SK-N-SH (cell line): ENCODE measurements around the gene FMNL2. TPM values are rescaled to one million over a fixed set of nuclear protein-coding genes. Genes with fewer than 3 reads are reported as not detected.

ENCODE experiments used
- CTCF ChIA-PET: fragments of 300-600, 350-600 bp; formaldehyde crosslinking; extraction: SDS; loops from one replicate; lab custom pipeline; 2021; lab: Yijun Ruan, JAX
- POLR2A ChIA-PET: fragments of 350-600 bp; sonication (Branson Sonifier 250); formaldehyde crosslinking; extraction: SDS; loops from one replicate; lab custom pipeline; 2020; ENCODE audit warnings: antibody characterized with exemption, inconsistent platforms; lab: Yijun Ruan, JAX
- DNase-seq: peaks from one replicate; pipeline ENCODE4 v3.0.0; 2012
- H2AFZ ChIP-seq: fragments of 200-600 bp; sonication (generic); 2 replicates; pipeline ENCODE4 v1.8.1; 2016; ENCODE audit warnings: antibody characterized with exemption, mild to moderate bottlenecking, low read depth
- H3F3A ChIP-seq: fragments of 200-600 bp; sonication (generic); replicated peaks from 2 replicates; pipeline ENCODE3; 2016; ENCODE audit warnings: antibody characterized with exemption, mild to moderate bottlenecking; ENCODE audit not compliant: insufficient read depth
- H3K27ac ChIP-seq, 2 experiments: fragments of 200-500 bp in 1 of 2; fragments of 200-600 bp in 1 of 2; sonication (Bioruptor generic) in 1 of 2; sonication (generic), shearing (Covaris generic) in 1 of 2; 2 replicates each; pipeline versions ENCODE4 v1.5.1 to v1.6.1; 2014 to 2016; ENCODE audit warnings: low read depth in 2 of 2, inconsistent platforms in 1 of 2, low read length in 1 of 2, mild to moderate bottlenecking in 1 of 2, mixed read lengths in 1 of 2
- H3K27me3 ChIP-seq: fragments of 200-600 bp; sonication (generic), shearing (Covaris generic); 2 replicates; pipeline ENCODE4 v1.6.1; 2016; ENCODE audit warnings: mixed run types; ENCODE audit not compliant: insufficient read depth
- H3K36me3 ChIP-seq, 2 experiments: fragments of 200-500 bp in 1 of 2; fragments of 200-600 bp in 1 of 2; sonication (Bioruptor generic) in 1 of 2; sonication (generic) in 1 of 2; replicated peaks in 1 of 2; 2 replicates each; pipeline versions ENCODE3 to v1.5.1; 2014 to 2016; ENCODE audit warnings: low read length in 1 of 2, mild to moderate bottlenecking in 1 of 2; ENCODE audit not compliant: insufficient read depth in 2 of 2, control insufficient read depth in 1 of 2
- H3K4me1 ChIP-seq, 2 experiments: fragments of 200-500 bp in 1 of 2; fragments of 200-600 bp in 1 of 2; sonication (Bioruptor generic) in 1 of 2; sonication (generic), shearing (Covaris generic) in 1 of 2; 2 replicates each; pipeline versions ENCODE4 v1.5.1 to v1.6.1; 2014 to 2016; ENCODE audit warnings: low read depth in 1 of 2, low read length in 1 of 2, mixed run types in 1 of 2; ENCODE audit not compliant: insufficient read depth in 2 of 2, control insufficient read depth in 1 of 2
- H3K4me2 ChIP-seq: fragments of 200-600 bp; sonication (generic), shearing (Covaris generic); 2 replicates; pipeline ENCODE4 v1.6.1; 2017; ENCODE audit warnings: mixed run types
- H3K4me3 ChIP-seq, 2 experiments: fragments of 200-500 bp in 1 of 2; fragments of 200-600 bp in 1 of 2; sonication (Bioruptor generic) in 1 of 2; sonication (generic), shearing (Covaris generic) in 1 of 2; 2 replicates each; pipeline versions ENCODE4 v1.5.1 to v1.8.1; 2014 to 2016; ENCODE audit warnings: low read depth in 2 of 2, inconsistent platforms in 1 of 2, low read length in 1 of 2, mild to moderate bottlenecking in 1 of 2, mixed read lengths in 1 of 2, moderate library complexity in 1 of 2
- H3K79me2 ChIP-seq: fragments of 200-600 bp; sonication (generic); 2 replicates; pipeline ENCODE4 v1.8.1; 2017; ENCODE audit warnings: mild to moderate bottlenecking; ENCODE audit not compliant: insufficient read depth
- H3K9ac ChIP-seq: fragments of 200-600 bp; sonication (generic); 2 replicates; pipeline ENCODE4 v1.6.1; 2017; ENCODE audit warnings: mixed run types
- H3K9me2 ChIP-seq: fragments of 200-600 bp; sonication (generic); 2 replicates; pipeline ENCODE4 v1.6.1; 2017; ENCODE audit warnings: mixed run types
- H3K9me3 ChIP-seq: fragments of 200-600 bp; sonication (generic); 2 replicates; pipeline ENCODE4 v1.6.1; 2017; ENCODE audit warnings: mixed run types, mild to moderate bottlenecking, moderate library complexity
- H4K20me1 ChIP-seq: fragments of 200-600 bp; sonication (generic); 2 replicates; pipeline ENCODE4 v1.6.1; 2017; ENCODE audit warnings: mild to moderate bottlenecking, mixed run types; ENCODE audit not compliant: insufficient read depth
- CHD2 ChIP-seq: fragments of 150-350 bp; IDR thresholded peaks from 2 replicates; pipeline ENCODE4 v1.6.1; 2018; ENCODE audit warnings: low read length; ENCODE audit not compliant: partially characterized antibody
- EZH2phosphoT487 ChIP-seq: fragments of 200-600 bp; sonication (generic); IDR thresholded peaks from 2 replicates; pipeline ENCODE4 v1.6.1; 2017; ENCODE audit warnings: low read depth, mixed run types, mild to moderate bottlenecking, antibody characterized with exemption, moderate library complexity, borderline replicate concordance
- FOXJ3 ChIP-seq: sonication (generic); formaldehyde crosslinking; IDR thresholded peaks from 2 replicates; pipeline ENCODE4 v1.5.1; 2020; ENCODE audit warnings: mild to moderate bottlenecking, missing genetic modification reagents
- FOXM1 ChIP-seq: IDR thresholded peaks from 2 replicates; pipeline ENCODE4 v1.4.0; 2012; ENCODE audit warnings: low read depth, mild to moderate bottlenecking
- JUND ChIP-seq: IDR thresholded peaks from 2 replicates; pipeline ENCODE4 v1.4.0; 2012
- MEF2A ChIP-seq: IDR thresholded peaks from 2 replicates; pipeline ENCODE4 v1.4.0; 2012; ENCODE audit warnings: low read depth, borderline replicate concordance
- NFIC ChIP-seq: IDR thresholded peaks from 2 replicates; pipeline ENCODE4 v1.4.0; 2012; ENCODE audit warnings: borderline replicate concordance
- RAD21 ChIP-seq: IDR thresholded peaks from 2 replicates; pipeline ENCODE4 v1.6.1; 2012; ENCODE audit warnings: mild to moderate bottlenecking, low read length
- RCOR1 ChIP-seq: fragments of 150-350 bp; IDR thresholded peaks from 2 replicates; pipeline ENCODE4 v1.6.1; 2017; ENCODE audit warnings: antibody characterized with exemption, low read length
- RFX5 ChIP-seq: IDR thresholded peaks from 2 replicates; pipeline ENCODE4 v1.6.1; 2012; ENCODE audit warnings: mild to moderate bottlenecking, improper control_type of control experiment, low read length
- RXRA ChIP-seq: IDR thresholded peaks from 2 replicates; pipeline ENCODE4 v1.4.0; 2012; ENCODE audit warnings: low read depth, mild to moderate bottlenecking, borderline replicate concordance
- TCF12 ChIP-seq: IDR thresholded peaks from 2 replicates; pipeline ENCODE4 v1.4.0; 2012
- TEAD4 ChIP-seq: IDR thresholded peaks from 2 replicates; pipeline ENCODE4 v1.4.0; 2012; ENCODE audit warnings: mild to moderate bottlenecking, borderline replicate concordance; ENCODE audit not compliant: insufficient read depth
- YY1 ChIP-seq: IDR thresholded peaks from 2 replicates; pipeline ENCODE4 v1.4.0; 2012; ENCODE audit warnings: low read depth, mild to moderate bottlenecking
- WGBS: methylation state at CpG from one replicate; pipeline ENCODE4 v1.1.6; 2017; ENCODE audit warnings: low lambda C conversion rate; 5-methylcytosine and 5-hydroxymethylcytosine counted together
- polyA plus RNA-seq, 3 experiments: library from polyadenylated mRNA; depleted of rRNA; stranded (reverse); fragments of >200 nt; gene quantifications; 2 replicates each; pipeline ENCODE4 v1.2.3, GENCODE V29; 2012
- TF ChIP-seq, protein P1 (sequence below): IDR thresholded peaks from 2 replicates; pipeline ENCODE4; 2012
- TF ChIP-seq, protein P2 (sequence below): fragments of 150-350 bp; IDR thresholded peaks from 2 replicates; pipeline ENCODE4 v1.6.1; 2016; ENCODE audit warnings: mild to moderate bottlenecking, low read depth, low read length
- TF ChIP-seq, protein P3 (sequence below): IDR thresholded peaks from 2 replicates; pipeline ENCODE4 v1.4.0; 2012; ENCODE audit warnings: low read depth, borderline replicate concordance
- TF ChIP-seq, protein P4 (sequence below): fragments of 150-350 bp; IDR thresholded peaks from 2 replicates; pipeline ENCODE4 v1.6.1; 2017; ENCODE audit warnings: antibody characterized with exemption, low read length, low read depth, borderline replicate concordance
- TF ChIP-seq, protein P5 (sequence below): IDR thresholded peaks from 2 replicates; pipeline ENCODE4 v1.6.1; 2012; ENCODE audit warnings: mild to moderate bottlenecking, low read depth, low read length, moderate library complexity
- TF ChIP-seq, protein P6 (sequence below): IDR thresholded peaks from 2 replicates; pipeline ENCODE4 v1.4.0; 2012; ENCODE audit warnings: low read depth

FMNL2 gene
- polyA plus RNA-seq, 1 of the 3 experiments (the other 2 are of a cell fraction) = 14.5 TPM

DNA sequence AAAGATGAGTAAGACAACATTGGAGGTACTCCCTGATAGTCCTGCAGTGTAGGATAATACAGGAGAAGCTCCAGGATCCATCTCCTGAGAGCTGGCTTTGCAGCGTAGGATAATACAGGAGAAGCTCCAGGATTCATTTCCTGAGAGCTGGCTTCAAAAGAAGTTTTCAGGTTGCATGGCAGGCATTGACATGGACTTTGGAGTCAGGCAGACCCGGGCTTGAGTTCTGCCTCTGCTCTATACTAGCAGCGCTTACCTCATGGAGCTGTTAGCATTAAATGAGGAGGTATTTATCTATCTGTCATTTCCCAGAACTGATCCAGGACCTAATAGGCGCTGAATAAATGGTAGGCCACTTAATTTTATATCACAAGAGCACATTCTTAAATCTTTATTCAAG is 97.8 kb downstream of the FMNL2 start:
- peaks cover 39% of the 10 kb centered on the region; the same call in 1 of the 2 replicates for H3K79me2 ChIP-seq
- H3K4me2 ChIP-seq = no peak overlapping the region
- H3K27me3 ChIP-seq = no peaks in the 10 kb centered on the region
- H3K36me3 ChIP-seq = no peaks in the 10 kb centered on the region
- peaks cover 5% of the 10 kb centered on the region; the same call in 1 of the 2 replicates for H4K20me1 ChIP-seq
- no peak overlapping the region for H3K9ac ChIP-seq
- CTCF ChIA-PET = interaction anchor here (0.8 to 1.5 kb wide), 2 partner anchors 17 to 88 kb away, joined by 3 read pairs; no protein-coding TSS in a partner anchor
- no peak overlapping the region for H2AFZ ChIP-seq
- H3F3A ChIP-seq = no peaks in the 10 kb centered on the region
- TF ChIP-seq FOXJ3 (CRISPR knock-in tag) (no peak), RCOR1 (no peak), NFIC (no peak), RFX5 (no peak), RAD21 (no peak), JUND (no peak), EZH2phosphoT487 (no peak), RXRA (no peak), CHD2 (no peak), FOXM1 (no peak), MEF2A (no peak), TEAD4 (no peak)
- TF ChIP-seq, protein P1, sequence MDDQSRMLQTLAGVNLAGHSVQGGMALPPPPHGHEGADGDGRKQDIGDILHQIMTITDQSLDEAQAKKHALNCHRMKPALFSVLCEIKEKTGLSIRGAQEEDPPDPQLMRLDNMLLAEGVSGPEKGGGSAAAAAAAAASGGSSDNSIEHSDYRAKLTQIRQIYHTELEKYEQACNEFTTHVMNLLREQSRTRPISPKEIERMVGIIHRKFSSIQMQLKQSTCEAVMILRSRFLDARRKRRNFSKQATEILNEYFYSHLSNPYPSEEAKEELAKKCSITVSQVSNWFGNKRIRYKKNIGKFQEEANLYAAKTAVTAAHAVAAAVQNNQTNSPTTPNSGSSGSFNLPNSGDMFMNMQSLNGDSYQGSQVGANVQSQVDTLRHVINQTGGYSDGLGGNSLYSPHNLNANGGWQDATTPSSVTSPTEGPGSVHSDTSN = no peak
- TF ChIP-seq, protein P2, sequence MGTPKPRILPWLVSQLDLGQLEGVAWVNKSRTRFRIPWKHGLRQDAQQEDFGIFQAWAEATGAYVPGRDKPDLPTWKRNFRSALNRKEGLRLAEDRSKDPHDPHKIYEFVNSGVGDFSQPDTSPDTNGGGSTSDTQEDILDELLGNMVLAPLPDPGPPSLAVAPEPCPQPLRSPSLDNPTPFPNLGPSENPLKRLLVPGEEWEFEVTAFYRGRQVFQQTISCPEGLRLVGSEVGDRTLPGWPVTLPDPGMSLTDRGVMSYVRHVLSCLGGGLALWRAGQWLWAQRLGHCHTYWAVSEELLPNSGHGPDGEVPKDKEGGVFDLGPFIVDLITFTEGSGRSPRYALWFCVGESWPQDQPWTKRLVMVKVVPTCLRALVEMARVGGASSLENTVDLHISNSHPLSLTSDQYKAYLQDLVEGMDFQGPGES = no peak
- TF ChIP-seq, protein P3, sequence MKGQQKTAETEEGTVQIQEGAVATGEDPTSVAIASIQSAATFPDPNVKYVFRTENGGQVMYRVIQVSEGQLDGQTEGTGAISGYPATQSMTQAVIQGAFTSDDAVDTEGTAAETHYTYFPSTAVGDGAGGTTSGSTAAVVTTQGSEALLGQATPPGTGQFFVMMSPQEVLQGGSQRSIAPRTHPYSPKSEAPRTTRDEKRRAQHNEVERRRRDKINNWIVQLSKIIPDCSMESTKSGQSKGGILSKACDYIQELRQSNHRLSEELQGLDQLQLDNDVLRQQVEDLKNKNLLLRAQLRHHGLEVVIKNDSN = no peak
- TF ChIP-seq, all 33 proteins: peak for 0
- Histone ChIP-seq H3K9me2 (no peaks in the 10 kb centered on the region), H3K27ac (no peak overlapping the region; a peak in 1 of 4 replicates), H3K4me1 (peaks cover 8 to 21% of the 10 kb centered on the region in 2 experiments; a peak in 3 of 4 replicates), H3K4me3 (no peak overlapping the region), H3K9me3 (no peaks in the 10 kb centered on the region)
- WGBS = 91% methylated on average over 4 of the region's 4 CpGs
- POLR2A ChIA-PET = interaction anchor here (1.0 kb wide), 1 partner anchor 97 kb away, joined by 3 read pairs; no protein-coding TSS in a partner anchor
- no peak for DNase-seq

DNA sequence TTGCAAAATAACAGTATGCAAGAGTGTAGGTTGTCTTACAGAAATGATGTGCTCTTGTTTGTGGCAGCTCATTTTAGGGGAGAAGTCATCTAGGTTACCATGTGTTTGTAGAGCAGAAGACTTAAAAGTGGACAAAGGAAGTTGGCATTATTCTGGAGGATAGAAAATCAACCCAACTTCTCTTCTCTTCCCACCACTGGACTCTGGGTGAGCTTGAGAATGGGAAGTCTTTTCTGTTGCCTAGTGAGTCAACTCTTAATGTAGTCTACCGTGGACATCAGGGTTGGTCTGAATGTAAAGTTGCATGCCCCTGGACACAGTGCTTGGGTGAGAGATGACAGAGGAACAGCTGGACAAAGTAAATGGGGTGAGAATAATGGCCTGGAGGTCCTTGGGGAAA is 98.3 kb downstream of the FMNL2 start:
- Histone ChIP-seq H3K9ac (no peak overlapping the region), H3K79me2 (peaks cover 41% of the 10 kb centered on the region; the same call in 1 of the 2 replicates), H3K4me3 (no peak overlapping the region), H3K9me2 (no peaks in the 10 kb centered on the region), H3K36me3 (no peaks in the 10 kb centered on the region), H3K4me1 (peaks cover 8 to 17% of the 10 kb centered on the region in 2 experiments; a peak in 3 of 4 replicates), H3K9me3 (no peaks in the 10 kb centered on the region), H3K27me3 (no peaks in the 10 kb centered on the region), H3K27ac (no peak overlapping the region; a peak in 1 of 4 replicates), H3K4me2 (no peak overlapping the region), H2AFZ (no peak overlapping the region), H4K20me1 (0 out of 2 replicates have a peak, but pooled peaks cover 5% of the 10 kb centered on the region), H3F3A (no peaks in the 10 kb centered on the region)
- CTCF ChIA-PET = interaction anchor here (0.8 to 1.5 kb wide), 2 partner anchors 87 to 203 kb away, joined by 3 to 5 read pairs; no protein-coding TSS in a partner anchor
- POLR2A ChIA-PET = interaction anchor here (1.0 kb wide), 1 partner anchor 98 kb away, joined by 3 read pairs; no protein-coding TSS in a partner anchor
- 33% methylated on average over 1 of the region's 1 CpG for WGBS
- no peak for DNase-seq
- TF ChIP-seq FOXJ3 (CRISPR knock-in tag) = no peak
- TF ChIP-seq, protein P4, sequence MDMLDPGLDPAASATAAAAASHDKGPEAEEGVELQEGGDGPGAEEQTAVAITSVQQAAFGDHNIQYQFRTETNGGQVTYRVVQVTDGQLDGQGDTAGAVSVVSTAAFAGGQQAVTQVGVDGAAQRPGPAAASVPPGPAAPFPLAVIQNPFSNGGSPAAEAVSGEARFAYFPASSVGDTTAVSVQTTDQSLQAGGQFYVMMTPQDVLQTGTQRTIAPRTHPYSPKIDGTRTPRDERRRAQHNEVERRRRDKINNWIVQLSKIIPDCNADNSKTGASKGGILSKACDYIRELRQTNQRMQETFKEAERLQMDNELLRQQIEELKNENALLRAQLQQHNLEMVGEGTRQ = no peak
- TF ChIP-seq, protein P5, sequence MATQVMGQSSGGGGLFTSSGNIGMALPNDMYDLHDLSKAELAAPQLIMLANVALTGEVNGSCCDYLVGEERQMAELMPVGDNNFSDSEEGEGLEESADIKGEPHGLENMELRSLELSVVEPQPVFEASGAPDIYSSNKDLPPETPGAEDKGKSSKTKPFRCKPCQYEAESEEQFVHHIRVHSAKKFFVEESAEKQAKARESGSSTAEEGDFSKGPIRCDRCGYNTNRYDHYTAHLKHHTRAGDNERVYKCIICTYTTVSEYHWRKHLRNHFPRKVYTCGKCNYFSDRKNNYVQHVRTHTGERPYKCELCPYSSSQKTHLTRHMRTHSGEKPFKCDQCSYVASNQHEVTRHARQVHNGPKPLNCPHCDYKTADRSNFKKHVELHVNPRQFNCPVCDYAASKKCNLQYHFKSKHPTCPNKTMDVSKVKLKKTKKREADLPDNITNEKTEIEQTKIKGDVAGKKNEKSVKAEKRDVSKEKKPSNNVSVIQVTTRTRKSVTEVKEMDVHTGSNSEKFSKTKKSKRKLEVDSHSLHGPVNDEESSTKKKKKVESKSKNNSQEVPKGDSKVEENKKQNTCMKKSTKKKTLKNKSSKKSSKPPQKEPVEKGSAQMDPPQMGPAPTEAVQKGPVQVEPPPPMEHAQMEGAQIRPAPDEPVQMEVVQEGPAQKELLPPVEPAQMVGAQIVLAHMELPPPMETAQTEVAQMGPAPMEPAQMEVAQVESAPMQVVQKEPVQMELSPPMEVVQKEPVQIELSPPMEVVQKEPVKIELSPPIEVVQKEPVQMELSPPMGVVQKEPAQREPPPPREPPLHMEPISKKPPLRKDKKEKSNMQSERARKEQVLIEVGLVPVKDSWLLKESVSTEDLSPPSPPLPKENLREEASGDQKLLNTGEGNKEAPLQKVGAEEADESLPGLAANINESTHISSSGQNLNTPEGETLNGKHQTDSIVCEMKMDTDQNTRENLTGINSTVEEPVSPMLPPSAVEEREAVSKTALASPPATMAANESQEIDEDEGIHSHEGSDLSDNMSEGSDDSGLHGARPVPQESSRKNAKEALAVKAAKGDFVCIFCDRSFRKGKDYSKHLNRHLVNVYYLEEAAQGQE = no peak
- TF ChIP-seq, protein P3 = no peak
- TF ChIP-seq, protein P6, sequence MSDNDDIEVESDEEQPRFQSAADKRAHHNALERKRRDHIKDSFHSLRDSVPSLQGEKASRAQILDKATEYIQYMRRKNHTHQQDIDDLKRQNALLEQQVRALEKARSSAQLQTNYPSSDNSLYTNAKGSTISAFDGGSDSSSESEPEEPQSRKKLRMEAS = no peak
- no peak for TF ChIP-seq TCF12
- no peak for TF ChIP-seq YY1
